NB4 (cell line): ENCODE data around the gene PRDX6.

Experiments
- CTCF ChIP-seq: IDR thresholded peaks from one replicate; pipeline ENCODE4 v1.5.1; 2012; ENCODE audit warnings: low read depth, low read length
- MAX ChIP-seq: IDR thresholded peaks from 2 replicates; pipeline ENCODE4 v1.6.1; 2011; ENCODE audit warnings: low read depth, low read length
- MYC ChIP-seq: IDR thresholded peaks from 2 replicates; pipeline ENCODE4 v1.6.1; 2011; ENCODE audit warnings: low read depth, low read length
- POLR2A ChIP-seq: IDR thresholded peaks from 2 replicates; pipeline ENCODE4 v1.6.1; 2011; ENCODE audit warnings: mild to moderate bottlenecking; ENCODE audit not compliant: insufficient read length; ENCODE audit errors: extremely low read depth

GRCh38 chr1:173523329-173523728 lies 46.2 kb downstream of the PRDX6 start:
- TF ChIP-seq CTCF = no peak
- no peak for TF ChIP-seq MYC
- TF ChIP-seq POLR2A = no peak
- no peak for TF ChIP-seq MAX
